Ovary (tissue), 9 donors: ENCODE measurements around the gene FANCI. TPM values are rescaled to one million over a fixed set of nuclear protein-coding genes. Genes with fewer than 3 reads are reported as not detected.
A peak's percentile ranks its signal among the peaks of the same experiment; 100 is the strongest.

ENCODE experiments used
- DNase-seq, 5 donors: peaks; one replicate each; pipeline ENCODE4 v3.0.0-alpha.2; 2019 to 2020
- H3K27ac ChIP-seq, 2 donors: fragments of 200-600 bp; one replicate each; pipeline versions ENCODE4 v1.5.1 to v1.8.0; 2019 to 2022
- H3K27me3 ChIP-seq: fragments of 200-600 bp; one replicate; pipeline ENCODE4 v1.8.0; 2022
- H3K36me3 ChIP-seq: fragments of 200-600 bp; sonication (generic); one replicate; pipeline ENCODE4 v1.5.1; 2019
- H3K4me1 ChIP-seq: one replicate; pipeline ENCODE4 v1.8.1; 2013; ENCODE audit warnings: mild to moderate bottlenecking, moderate library complexity; ENCODE audit not compliant: insufficient read depth
- H3K4me3 ChIP-seq: fragments of 200-600 bp; sonication (generic); one replicate; pipeline ENCODE4 v1.5.1; 2017
- H3K9me3 ChIP-seq, 2 donors: fragments of 200-600 bp in 1 of 2; sonication (generic) in 1 of 2; one replicate each; pipeline versions ENCODE4 v1.5.1 to v1.8.1; 2013 to 2019; ENCODE audit warnings: mild to moderate bottlenecking in 1 of 2, moderate library complexity in 1 of 2
- CTCF ChIP-seq, 3 donors: fragments of 450-650 bp in 2 of 3; fragments of 200-600 bp in 1 of 3; IDR thresholded peaks; one replicate each; pipeline versions ENCODE4 v1.5.1 to v1.8.0; 2016 to 2022; ENCODE audit warnings: antibody characterized with exemption in 3 of 3, mild to moderate bottlenecking in 1 of 3
- EP300 ChIP-seq: sonication (generic); formaldehyde crosslinking; IDR thresholded peaks from one replicate; pipeline ENCODE4 v1.6.1; 2017; ENCODE audit warnings: antibody characterized with exemption
- POLR2A ChIP-seq: fragments of 450-650 bp; IDR thresholded peaks from one replicate; pipeline ENCODE4 v1.6.1; 2017; ENCODE audit warnings: antibody characterized with exemption, mild to moderate bottlenecking, moderate library complexity
- WGBS, 3 donors: extraction: QIAGEN DNeasy Blood & Tissue Kit in 1 of 3; methylation state at CpG; one replicate each; pipeline versions ENCODE4 v1.1.5 to v1.1.7; 2013 to 2017; 5-methylcytosine and 5-hydroxymethylcytosine counted together
- intact Hi-C, 4 donors: fragments of 100-400 bp; cut with DNase I; formaldehyde crosslinking; loops; one replicate each; pipeline versions ENCODE4 v1.11.0 to v1.15.1; 2022 to 2023
- polyA plus RNA-seq, 2 donors: library from polyadenylated mRNA; stranded (reverse); fragments of 200-250 nt in 1 of 2; fragments of 350-450 nt in 1 of 2; fragmentation: Illumina TruSeq in 1 of 2; extraction: RNeasy Lipid Tissue Mini Kit (QIAGEN cat#74804) in 1 of 2; gene quantifications; one replicate each; pipeline ENCODE4 v1.2.3, GENCODE V29; 2013 to 2014
- total RNA-seq, 7 donors: library from RNA; depleted of rRNA in 2 of 7; stranded (reverse); fragments of >200 nt in 2 of 7; fragmentation: NEBNext Ultra II Directional in 3 of 7; extraction: Animal tissue kit (Norgen Biotek cat#: 25700) in 3 of 7; gene quantifications; one replicate each; pipeline versions ENCODE4 v1.1.0 to v1.2.4, GENCODE V29; 2016 to 2023
- donor health status: DM: no; HTN: no; CAD: no; lungs with moderate emphysema.
- donor health status: DM: no; HTN: no; CAD: no.
- donor health status: Bipolar disorder and iron deficiency.
- donor health status: DM: yes; HTN: yes; CAD: no.
- donor health status: DM: no; HTN: no; CAD: no.
- donor health status: DM: yes; HTN: yes; CAD: no.

FANCI gene
- total and polyA plus RNA-seq, 9 donors: 2.9 to 11.7 (median 4.6) TPM

DNA sequence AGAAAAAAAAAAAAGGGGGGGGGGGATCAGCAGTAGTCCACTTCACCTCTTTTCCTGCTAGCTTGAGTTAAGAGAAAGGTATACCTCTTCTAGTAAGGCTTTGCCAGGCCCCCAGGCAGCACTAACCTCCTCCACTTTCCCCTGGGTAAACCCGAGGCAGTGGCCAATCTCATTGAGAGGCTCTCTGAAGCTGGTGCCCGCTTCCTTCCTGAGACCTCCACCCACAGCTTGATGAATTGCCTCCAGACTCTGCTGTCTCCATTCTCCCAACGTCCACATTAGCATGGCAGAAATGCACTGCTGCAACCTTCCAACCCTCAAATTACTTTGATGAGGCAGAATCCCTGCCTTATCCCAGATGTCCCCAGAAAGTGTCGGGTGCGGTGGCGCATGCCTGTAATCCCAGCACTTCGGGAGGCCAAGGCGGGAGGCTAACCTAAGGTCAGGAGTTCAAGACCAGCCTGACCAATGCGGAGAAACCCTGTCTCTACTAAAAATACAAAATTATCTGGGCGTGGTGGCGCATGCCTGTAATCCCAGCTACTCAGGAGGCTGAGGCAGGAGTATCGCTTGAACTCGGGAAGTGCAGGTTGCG is 37.7 kb upstream of the FANCI start:
- H3K27me3 ChIP-seq: no peaks in the 10 kb centered on the region
- H3K4me1 ChIP-seq: no peaks in the 10 kb centered on the region
- DNase-seq: no peak
- TF ChIP-seq POLR2A (no peak), EP300 (no peak), CTCF (IDR thresholded peaks at IDR 0.05) (no peak)
- no peaks in the 10 kb centered on the region for H3K9me3 ChIP-seq
- intact Hi-C loops: loop anchor here in 3 of 4 donors (10.0 kb wide), 2 partner anchors 129 to 229 kb away; partner anchors contain the start of gene POLG (in 1 of the 3)
- no peak overlapping the region for H3K4me3 ChIP-seq
- H3K27ac ChIP-seq: no peak overlapping the region
- no peaks in the 10 kb centered on the region for H3K36me3 ChIP-seq
- WGBS, 3 donors: 66 to 75% (median 67%) methylated on average over 14 of the region's 14 CpGs

DNA sequence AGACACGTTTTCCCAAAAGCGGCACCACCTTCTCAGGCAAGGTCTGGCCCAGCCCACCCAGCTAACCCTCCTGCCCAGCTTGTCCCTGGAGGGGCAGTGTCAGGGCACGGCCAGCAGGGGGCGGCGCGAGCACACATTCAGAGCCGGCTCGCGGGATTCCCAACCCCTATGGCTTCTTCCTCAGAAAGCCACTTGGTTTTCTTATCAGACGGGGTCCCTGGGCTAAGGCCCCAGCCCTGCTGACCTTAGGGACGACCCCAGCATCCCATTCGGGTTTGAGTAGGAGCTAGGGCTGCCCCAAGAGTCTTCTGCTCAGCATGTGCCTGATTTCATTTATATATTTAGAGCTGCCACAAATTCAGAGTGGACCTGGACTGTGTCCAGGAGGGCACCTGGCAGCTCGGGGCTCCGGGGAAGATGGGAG is 36.9 kb upstream of the FANCI start:
- Histone ChIP-seq H3K27ac (no peak overlapping the region), H3K27me3 (no peaks in the 10 kb centered on the region), H3K4me3 (no peak overlapping the region), H3K9me3 (no peaks in the 10 kb centered on the region), H3K36me3 (no peaks in the 10 kb centered on the region), H3K4me1 (no peaks in the 10 kb centered on the region)
- peak; percentile 42 to 79 (median 70) for DNase-seq
- TF ChIP-seq CTCF (IDR thresholded peaks at IDR 0.05) (peak; percentile 78 to 89 (median 83)), EP300 (no peak)
- intact Hi-C loops: loop anchor here in 3 of 4 donors (10.0 kb wide), 2 partner anchors 128 to 228 kb away; partner anchors contain the start of gene POLG (in 1 of the 3)
- 0 to 1% (median 0%) methylated on average over 14 of the region's 14 CpGs for WGBS, 3 donors

GRCh38 chr15:89208256-89208655 is 35.5 kb upstream of the FANCI start:
- Histone ChIP-seq H3K4me1 (no peaks in the 10 kb centered on the region), H3K36me3 (no peaks in the 10 kb centered on the region), H3K27me3 (no peaks in the 10 kb centered on the region), H3K27ac (no peak overlapping the region), H3K9me3 (no peaks in the 10 kb centered on the region), H3K4me3 (no peak overlapping the region)
- intact Hi-C loops: loop anchor here in 3 of 4 donors (10.0 kb wide), 2 partner anchors 127 to 227 kb away; partner anchors contain the start of gene POLG (in 1 of the 3)
- TF ChIP-seq CTCF (IDR thresholded peaks at IDR 0.05): no peak
- TF ChIP-seq POLR2A: no peak
- no peak for TF ChIP-seq EP300
- no peak for DNase-seq

- no peaks in the 10 kb centered on the region for H3K4me1 ChIP-seq
- WGBS, 3 donors: 86 to 97% (median 88%) methylated on average over 1 of the region's 1 CpG
- no peak for TF ChIP-seq CTCF (IDR thresholded peaks at IDR 0.05)
- TF ChIP-seq EP300: no peak
- TF ChIP-seq POLR2A: no peak
- no peak overlapping the region for H3K27ac ChIP-seq
- H3K36me3 ChIP-seq: no peaks in the 10 kb centered on the region
- intact Hi-C loops: loop anchor here in 3 of 4 donors (10.0 kb wide), 2 partner anchors 126 to 226 kb away; partner anchors contain the start of gene POLG (in 1 of the 3)
- no peaks in the 10 kb centered on the region for H3K9me3 ChIP-seq
- no peaks in the 10 kb centered on the region for H3K27me3 ChIP-seq
- no peak overlapping the region for H3K4me3 ChIP-seq
- DNase-seq: no peak
These were observed 34.7 kb upstream of the FANCI start for GRCh38 chr15:89209057-89209456.
